Suprapubic skin (tissue), 4 donors: Measurements from ENCODE around the gene GALNT7.

Source experiments
- CTCF ChIP-seq, 2 donors: fragments of 200-600 bp in 1 of 2; fragments of 450-650 bp in 1 of 2; sonication (generic) in 1 of 2; IDR thresholded peaks; one replicate each; pipeline ENCODE4 v1.5.1; 2016 to 2019; ENCODE audit warnings: antibody characterized with exemption in 2 of 2, mild to moderate bottlenecking in 1 of 2, moderate library complexity in 1 of 2
- EP300 ChIP-seq: sonication (generic); formaldehyde crosslinking; IDR thresholded peaks from one replicate; pipeline ENCODE4 v1.6.1; 2017; ENCODE audit warnings: antibody characterized with exemption
- POLR2A ChIP-seq, 2 donors: fragments of 450-650 bp; IDR thresholded peaks; one replicate each; pipeline ENCODE4 v1.6.1; 2017; ENCODE audit warnings: antibody characterized with exemption in 2 of 2, mild to moderate bottlenecking in 2 of 2, moderate library complexity in 2 of 2
- POLR2AphosphoS5 ChIP-seq, 3 donors: sonication (generic); formaldehyde crosslinking; IDR thresholded peaks; one replicate each; pipeline ENCODE4 v1.6.1; 2017; ENCODE audit warnings: antibody characterized with exemption in 3 of 3

GRCh38 chr4:173345648-173346047, 177.0 kb downstream of the GALNT7 start:
- TF ChIP-seq CTCF (IDR thresholded peaks at IDR 0.05) (no peak), POLR2AphosphoS5 (IDR thresholded peaks at IDR 0.05) (no peak), EP300 (no peak), POLR2A (IDR thresholded peaks at IDR 0.05) (no peak)
